ENCODE results near the gene SLC35B1.

SLC35B1 gene

DNA sequence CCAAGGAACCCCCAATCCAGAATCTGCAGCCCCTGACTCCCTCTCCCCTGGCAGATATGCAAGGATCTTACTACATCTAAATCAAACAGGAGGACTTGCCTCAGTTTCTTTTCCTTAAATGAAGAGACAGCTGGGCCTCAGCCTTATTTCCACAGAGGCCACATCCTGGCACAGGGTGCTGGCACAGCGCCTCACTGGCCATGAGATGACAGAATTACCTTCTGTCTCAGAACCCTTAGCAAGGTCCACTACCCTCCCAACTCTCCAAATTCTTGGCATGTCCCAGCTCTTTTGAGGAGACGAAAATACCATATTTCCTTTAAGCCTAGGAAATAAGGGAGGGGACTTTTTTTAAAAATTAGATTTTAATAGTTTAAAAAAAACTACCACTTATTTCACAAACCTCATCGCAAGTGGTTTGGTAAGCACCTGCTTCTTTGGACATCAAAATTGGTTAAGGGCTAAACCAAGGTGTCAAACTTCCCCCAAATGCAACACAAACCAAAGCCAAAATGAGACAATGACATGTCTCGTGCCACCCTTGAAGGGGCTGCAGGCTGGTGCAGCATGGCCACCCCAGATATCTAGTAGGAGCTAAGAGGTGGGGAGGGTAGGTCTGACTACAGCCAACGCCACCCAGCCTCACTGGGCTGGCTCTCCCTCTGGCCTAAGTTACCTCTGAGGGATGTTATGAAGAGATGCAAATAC is 30.8 kb upstream of the SLC35B1 start:
- Histone ChIP-seq H3K27me3 (ENCODE audit: insufficient read depth, poor library complexity, severe bottlenecking) (no peaks in the 10 kb centered on the region), H3K27ac (replicated peaks) (peak overlapping the region; percentile 95), H3K4me3 (replicated peaks; ENCODE audit: insufficient read depth, low read length) (no peak overlapping the region)
- no peak for TF ChIP-seq GABPA (IDR thresholded peaks at IDR 0.05; ENCODE audit: low read depth)
- TF ChIP-seq, protein P1, sequence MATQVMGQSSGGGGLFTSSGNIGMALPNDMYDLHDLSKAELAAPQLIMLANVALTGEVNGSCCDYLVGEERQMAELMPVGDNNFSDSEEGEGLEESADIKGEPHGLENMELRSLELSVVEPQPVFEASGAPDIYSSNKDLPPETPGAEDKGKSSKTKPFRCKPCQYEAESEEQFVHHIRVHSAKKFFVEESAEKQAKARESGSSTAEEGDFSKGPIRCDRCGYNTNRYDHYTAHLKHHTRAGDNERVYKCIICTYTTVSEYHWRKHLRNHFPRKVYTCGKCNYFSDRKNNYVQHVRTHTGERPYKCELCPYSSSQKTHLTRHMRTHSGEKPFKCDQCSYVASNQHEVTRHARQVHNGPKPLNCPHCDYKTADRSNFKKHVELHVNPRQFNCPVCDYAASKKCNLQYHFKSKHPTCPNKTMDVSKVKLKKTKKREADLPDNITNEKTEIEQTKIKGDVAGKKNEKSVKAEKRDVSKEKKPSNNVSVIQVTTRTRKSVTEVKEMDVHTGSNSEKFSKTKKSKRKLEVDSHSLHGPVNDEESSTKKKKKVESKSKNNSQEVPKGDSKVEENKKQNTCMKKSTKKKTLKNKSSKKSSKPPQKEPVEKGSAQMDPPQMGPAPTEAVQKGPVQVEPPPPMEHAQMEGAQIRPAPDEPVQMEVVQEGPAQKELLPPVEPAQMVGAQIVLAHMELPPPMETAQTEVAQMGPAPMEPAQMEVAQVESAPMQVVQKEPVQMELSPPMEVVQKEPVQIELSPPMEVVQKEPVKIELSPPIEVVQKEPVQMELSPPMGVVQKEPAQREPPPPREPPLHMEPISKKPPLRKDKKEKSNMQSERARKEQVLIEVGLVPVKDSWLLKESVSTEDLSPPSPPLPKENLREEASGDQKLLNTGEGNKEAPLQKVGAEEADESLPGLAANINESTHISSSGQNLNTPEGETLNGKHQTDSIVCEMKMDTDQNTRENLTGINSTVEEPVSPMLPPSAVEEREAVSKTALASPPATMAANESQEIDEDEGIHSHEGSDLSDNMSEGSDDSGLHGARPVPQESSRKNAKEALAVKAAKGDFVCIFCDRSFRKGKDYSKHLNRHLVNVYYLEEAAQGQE (IDR thresholded peaks at IDR 0.05; ENCODE audit: insufficient replicate concordance, low read depth), result no peak
- TF ChIP-seq SPI1 (IDR thresholded peaks at IDR 0.05; ENCODE audit: borderline replicate concordance, low read depth), result no peak
- no peak for TF ChIP-seq CTCF (IDR thresholded peaks at IDR 0.05; ENCODE audit: insufficient read depth, low read length)
- no peak for TF ChIP-seq POLR2AphosphoS5 (IDR thresholded peaks at IDR 0.05; ENCODE audit: low read depth)
- no peak for DNase-seq (ENCODE audit: low read depth in 1 of 2, low spot score in 1 of 2)

DNA sequence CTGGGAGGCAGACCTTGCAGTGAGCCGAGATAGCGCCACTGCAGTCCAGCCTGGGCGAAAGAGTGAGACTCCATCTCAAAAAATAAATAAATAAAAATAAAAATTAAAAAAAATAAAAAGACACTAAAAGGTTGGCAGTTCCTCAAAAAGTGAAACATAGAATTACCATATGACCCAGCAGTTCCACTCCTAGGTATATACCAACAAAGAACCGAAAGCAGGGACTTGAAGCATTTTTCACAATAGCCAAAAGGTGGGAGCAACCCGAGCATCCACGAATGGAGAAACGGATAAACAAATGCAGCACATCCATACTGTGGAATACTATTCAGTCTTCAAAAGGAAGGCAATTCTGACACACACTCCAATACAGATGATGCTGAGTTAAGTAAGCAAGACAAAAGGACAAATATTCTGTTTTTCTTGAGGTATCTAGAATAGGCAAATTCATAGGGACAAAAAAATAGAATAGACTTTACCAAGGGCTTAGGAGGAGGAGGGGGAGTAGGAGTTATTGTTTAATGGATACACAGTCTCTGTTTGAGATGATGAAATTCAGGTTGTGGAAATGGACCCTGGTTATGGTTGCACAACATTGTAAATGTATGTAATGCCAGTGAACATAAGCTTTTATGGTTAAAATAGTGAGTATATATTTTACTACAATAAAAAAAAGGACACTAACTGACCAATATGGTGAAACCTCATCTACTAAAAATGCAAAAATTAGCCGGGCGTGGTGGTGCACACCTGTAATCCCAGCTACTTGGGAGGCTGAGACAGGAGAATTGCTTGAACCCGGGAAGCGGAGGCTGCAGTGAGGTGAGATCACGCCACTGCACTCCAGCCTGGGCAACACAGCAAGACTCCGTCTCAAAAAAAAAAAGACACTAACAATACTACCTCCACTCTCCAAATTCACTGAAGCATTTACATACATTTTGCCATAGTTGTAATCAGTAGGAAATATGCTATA is 27.0 kb upstream of the SLC35B1 start:
- peak; percentile 52 to 76 for DNase-seq (ENCODE audit: low read depth in 1 of 2, low spot score in 1 of 2)
- no peak overlapping the region for H3K4me3 ChIP-seq (replicated peaks; ENCODE audit: insufficient read depth, low read length)
- no peaks in the 10 kb centered on the region for H3K27me3 ChIP-seq (ENCODE audit: insufficient read depth, poor library complexity, severe bottlenecking)
- H3K27ac ChIP-seq (replicated peaks), result peak overlapping the region; percentile 64
- TF ChIP-seq SPI1 (IDR thresholded peaks at IDR 0.05; ENCODE audit: borderline replicate concordance, low read depth) (peak; percentile 42; the same call in 1 of the 2 replicates), CTCF (IDR thresholded peaks at IDR 0.05; ENCODE audit: insufficient read depth, low read length) (no peak)

DNA sequence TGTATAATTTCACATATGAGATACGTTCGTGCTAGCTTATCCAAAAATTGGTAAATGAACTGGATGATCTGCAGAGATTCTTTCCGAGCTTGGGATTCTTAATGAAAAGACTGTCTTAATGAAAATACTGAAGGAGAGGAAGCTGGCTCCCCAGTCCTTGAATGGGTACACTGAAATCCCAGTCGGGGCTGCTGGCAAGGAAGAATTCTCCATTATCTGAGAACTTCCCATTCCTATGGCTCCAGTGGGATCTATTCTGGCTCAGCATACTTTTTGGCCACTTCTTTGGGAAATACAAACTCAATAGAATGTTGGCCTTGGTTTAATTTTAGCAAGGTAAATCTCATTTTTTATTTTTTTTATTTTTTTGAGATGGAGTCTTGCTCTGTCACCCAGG is 23.7 kb upstream of the SLC35B1 start:
- no peak overlapping the region for H3K4me3 ChIP-seq (replicated peaks; ENCODE audit: insufficient read depth, low read length)
- no peak for DNase-seq (ENCODE audit: low read depth in 1 of 2, low spot score in 1 of 2)
- H3K27ac ChIP-seq (replicated peaks), result no peak overlapping the region
- no peak for TF ChIP-seq GABPA (IDR thresholded peaks at IDR 0.05; ENCODE audit: low read depth)
- TF ChIP-seq, protein P1 (IDR thresholded peaks at IDR 0.05; ENCODE audit: insufficient replicate concordance, low read depth), result no peak
- TF ChIP-seq POLR2AphosphoS5 (IDR thresholded peaks at IDR 0.05; ENCODE audit: low read depth), result no peak
- no peak for TF ChIP-seq CTCF (IDR thresholded peaks at IDR 0.05; ENCODE audit: insufficient read depth, low read length)
- no peak for TF ChIP-seq SPI1 (IDR thresholded peaks at IDR 0.05; ENCODE audit: borderline replicate concordance, low read depth)
- H3K27me3 ChIP-seq (ENCODE audit: insufficient read depth, poor library complexity, severe bottlenecking), result no peaks in the 10 kb centered on the region

Data from HL-60 (cell line).